ENCODE results near the gene AVPI1. TPM values are rescaled to one million over a fixed set of nuclear protein-coding genes. Genes with fewer than 3 reads are reported as not detected.

AVPI1 gene
- polyA plus RNA-seq, 1 donor (not counting 4 experiments of a cell fraction or from before 2014, with no cell fraction given) = 48.8 TPM

DNA sequence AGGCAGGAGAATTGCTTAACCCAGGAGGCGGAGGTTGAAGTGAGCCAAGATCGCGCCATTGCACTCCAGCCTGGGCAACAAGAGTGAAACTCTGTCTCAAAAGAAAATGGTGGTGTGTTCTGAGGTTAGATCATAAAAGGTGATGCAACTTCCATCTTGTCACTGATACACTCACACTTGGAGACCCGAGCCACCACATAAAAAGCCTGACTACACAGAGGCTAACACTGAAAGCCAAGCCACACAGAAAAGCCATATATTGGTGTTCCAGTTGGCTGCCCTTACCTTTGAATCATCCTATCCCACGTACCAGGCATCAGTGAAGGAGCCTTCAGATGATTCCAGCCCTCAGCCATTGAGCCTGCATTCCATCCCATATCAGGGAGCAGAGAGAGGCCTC is 57.8 kb downstream of the AVPI1 start:
- DNase-seq (ENCODE audit: low read depth, low spot score) (no peak), FAIRE-seq (no peak)
- Histone ChIP-seq H3K9ac (ENCODE audit: control insufficient read depth, extremely low read depth, insufficient read depth, low read length) (no peak overlapping the region), H3K4me2 (ENCODE audit: control insufficient read depth, extremely low read depth, insufficient read depth, low read depth, low read length) (no peak overlapping the region), H3K79me2 (ENCODE audit: control insufficient read depth, insufficient read depth, low read length) (peaks cover 4% of the 10 kb centered on the region), H3K9me1 (ENCODE audit: control insufficient read depth, extremely low read depth, insufficient read depth, low read length) (no peaks in the 10 kb centered on the region), H4K20me1 (ENCODE audit: control insufficient read depth, extremely low read depth, insufficient read depth, low read length) (no peaks in the 10 kb centered on the region), H3K4me3 (ENCODE audit: control insufficient read depth in 2 of 3, extremely low read depth in 1 of 3, insufficient read depth in 2 of 3, low read depth in 1 of 3, low read length in 3 of 3) (no peak overlapping the region), H3K4me1 (ENCODE audit: control insufficient read depth, extremely low read depth, insufficient read depth, low read length) (peaks cover 10% of the 10 kb centered on the region), H3K27ac (ENCODE audit: control insufficient read depth, insufficient read depth, low read length) (no peak overlapping the region), H3K36me3 (ENCODE audit: control insufficient read depth in 2 of 2, extremely low read depth in 1 of 2, insufficient read depth in 2 of 2, low read length in 2 of 2) (no peaks in the 10 kb centered on the region), H3K9me3 (ENCODE audit: control insufficient read depth, low read depth, low read length) (no peaks in the 10 kb centered on the region), H3K27me3 (ENCODE audit: control insufficient read depth, extremely low read depth, insufficient read depth, low read length) (no peaks in the 10 kb centered on the region), H2AFZ (ENCODE audit: control insufficient read depth, low read length) (no peak overlapping the region)
- dilution Hi-C loops (cut with MboI; ENCODE audit: extremely low pct_ligation_motif_present, low sequenced_read_pairs) = no loop called here
- TF ChIP-seq, protein P1, sequence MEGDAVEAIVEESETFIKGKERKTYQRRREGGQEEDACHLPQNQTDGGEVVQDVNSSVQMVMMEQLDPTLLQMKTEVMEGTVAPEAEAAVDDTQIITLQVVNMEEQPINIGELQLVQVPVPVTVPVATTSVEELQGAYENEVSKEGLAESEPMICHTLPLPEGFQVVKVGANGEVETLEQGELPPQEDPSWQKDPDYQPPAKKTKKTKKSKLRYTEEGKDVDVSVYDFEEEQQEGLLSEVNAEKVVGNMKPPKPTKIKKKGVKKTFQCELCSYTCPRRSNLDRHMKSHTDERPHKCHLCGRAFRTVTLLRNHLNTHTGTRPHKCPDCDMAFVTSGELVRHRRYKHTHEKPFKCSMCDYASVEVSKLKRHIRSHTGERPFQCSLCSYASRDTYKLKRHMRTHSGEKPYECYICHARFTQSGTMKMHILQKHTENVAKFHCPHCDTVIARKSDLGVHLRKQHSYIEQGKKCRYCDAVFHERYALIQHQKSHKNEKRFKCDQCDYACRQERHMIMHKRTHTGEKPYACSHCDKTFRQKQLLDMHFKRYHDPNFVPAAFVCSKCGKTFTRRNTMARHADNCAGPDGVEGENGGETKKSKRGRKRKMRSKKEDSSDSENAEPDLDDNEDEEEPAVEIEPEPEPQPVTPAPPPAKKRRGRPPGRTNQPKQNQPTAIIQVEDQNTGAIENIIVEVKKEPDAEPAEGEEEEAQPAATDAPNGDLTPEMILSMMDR (optimal IDR thresholded peaks at IDR 0.05 in 1 of 3, IDR thresholded peaks at IDR 0.05 in 1 of 3, conservative IDR thresholded peaks at IDR 0.05 in 1 of 3; ENCODE audit: extremely low read depth in 1 of 3, insufficient read depth in 2 of 3, low read length in 3 of 3) = no peak
- TF ChIP-seq EZH2 (IDR thresholded peaks at IDR 0.05; ENCODE audit: low read length) = no peak

DNA sequence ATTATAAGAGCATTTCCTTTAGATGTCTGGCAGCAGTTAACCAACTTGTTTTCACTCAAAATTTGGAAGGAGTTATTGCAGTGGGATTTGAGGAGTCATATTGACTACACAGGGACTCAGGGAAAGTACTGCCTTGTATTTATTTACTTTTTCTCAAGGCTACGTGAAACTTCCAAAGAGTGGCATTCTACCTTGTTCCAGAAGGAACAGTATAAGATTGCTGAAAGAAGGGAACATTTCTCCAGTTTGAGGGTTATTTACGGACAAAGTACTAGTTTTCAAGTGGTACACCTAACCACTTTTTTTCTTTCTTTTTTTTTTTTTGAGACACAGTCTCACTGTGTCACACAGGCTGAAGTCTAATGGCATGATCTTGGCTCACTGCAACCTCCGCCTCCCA is 58.8 kb downstream of the AVPI1 start:
- Histone ChIP-seq H3K4me2 (ENCODE audit: control insufficient read depth, extremely low read depth, insufficient read depth, low read depth, low read length) (no peak overlapping the region), H3K9ac (ENCODE audit: control insufficient read depth, extremely low read depth, insufficient read depth, low read length) (no peak overlapping the region), H3K4me3 (ENCODE audit: control insufficient read depth in 2 of 3, extremely low read depth in 1 of 3, insufficient read depth in 2 of 3, low read depth in 1 of 3, low read length in 3 of 3) (no peak overlapping the region), H3K79me2 (ENCODE audit: control insufficient read depth, insufficient read depth, low read length) (peaks cover 4% of the 10 kb centered on the region), H3K27me3 (ENCODE audit: control insufficient read depth, extremely low read depth, insufficient read depth, low read length) (no peaks in the 10 kb centered on the region), H3K36me3 (ENCODE audit: control insufficient read depth in 2 of 2, extremely low read depth in 1 of 2, insufficient read depth in 2 of 2, low read length in 2 of 2) (no peaks in the 10 kb centered on the region), H4K20me1 (ENCODE audit: control insufficient read depth, extremely low read depth, insufficient read depth, low read length) (no peaks in the 10 kb centered on the region), H2AFZ (ENCODE audit: control insufficient read depth, low read length) (no peak overlapping the region), H3K9me3 (ENCODE audit: control insufficient read depth, low read depth, low read length) (no peaks in the 10 kb centered on the region), H3K4me1 (ENCODE audit: control insufficient read depth, extremely low read depth, insufficient read depth, low read length) (peaks cover 5% of the 10 kb centered on the region), H3K9me1 (ENCODE audit: control insufficient read depth, extremely low read depth, insufficient read depth, low read length) (no peaks in the 10 kb centered on the region), H3K27ac (ENCODE audit: control insufficient read depth, insufficient read depth, low read length) (no peak overlapping the region)
- TF ChIP-seq, protein P1 (optimal IDR thresholded peaks at IDR 0.05 in 1 of 3, IDR thresholded peaks at IDR 0.05 in 1 of 3, conservative IDR thresholded peaks at IDR 0.05 in 1 of 3; ENCODE audit: extremely low read depth in 1 of 3, insufficient read depth in 2 of 3, low read length in 3 of 3) = no peak
- no peak for TF ChIP-seq EZH2 (IDR thresholded peaks at IDR 0.05; ENCODE audit: low read length)
- no peak for DNase-seq (ENCODE audit: low read depth, low spot score)
- dilution Hi-C loops (cut with MboI; ENCODE audit: extremely low pct_ligation_motif_present, low sequenced_read_pairs) = no loop called here
- FAIRE-seq = no peak
